Left renal pelvis (tissue), 4 donors: ENCODE data around the gene TYROBP. TPM values are rescaled to one million over a fixed set of nuclear protein-coding genes. Genes with fewer than 3 reads are reported as not detected.
"Not testable (repeated sequence)": the region's sequence is repeated elsewhere in the genome, so short reads cannot be mapped to it uniquely, and the experiment has no call there.

Experiments used
- DNase-seq, 4 donors: peaks; one replicate each; pipeline ENCODE4 v3.0.0-alpha.2; 2013; ENCODE audit warnings: low read depth in 4 of 4, low spot score in 3 of 4
- polyA plus RNA-seq, 4 donors: library from polyadenylated mRNA; unstranded; fragments of 120-200 nt; gene quantifications; one replicate each; pipeline ENCODE4 v1.2.1, GENCODE V29; 2013; ENCODE audit not compliant: insufficient read length in 4 of 4

The TYROBP gene
- polyA plus RNA-seq, 4 donors = 8.1 to 26.7 (median 12.8) TPM

DNA sequence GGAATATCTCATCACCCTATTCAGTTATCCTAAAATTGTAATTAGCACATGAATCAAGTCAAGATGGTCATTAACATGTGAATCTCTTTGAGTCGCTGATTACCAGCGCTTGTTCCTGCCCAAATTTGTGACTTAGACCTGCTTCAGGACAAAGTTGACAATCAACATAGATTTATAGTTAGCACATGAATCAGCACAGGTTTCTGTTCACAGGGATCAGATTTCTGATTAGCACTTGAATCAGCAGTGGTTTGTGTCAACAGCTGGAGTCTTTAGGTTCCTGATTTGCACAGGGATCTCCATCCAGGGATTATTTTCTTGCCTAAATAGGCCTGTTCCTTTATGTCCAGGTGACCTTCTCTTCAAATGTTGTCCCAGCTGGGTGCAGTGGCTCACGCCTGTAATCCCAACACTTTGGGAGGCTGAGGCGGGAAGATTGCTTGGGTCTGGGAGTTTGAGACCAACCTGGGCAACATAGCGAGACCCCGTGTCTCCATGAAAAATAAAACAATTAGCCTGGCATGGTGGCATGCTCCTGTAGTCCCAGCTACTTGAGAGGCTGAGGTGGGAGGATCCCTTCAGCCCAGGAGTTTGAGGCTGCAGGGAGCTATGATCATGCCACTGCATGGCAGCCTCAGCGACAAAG lies 24.3 kb upstream of the TYROBP start:
- no peak for DNase-seq

DNA sequence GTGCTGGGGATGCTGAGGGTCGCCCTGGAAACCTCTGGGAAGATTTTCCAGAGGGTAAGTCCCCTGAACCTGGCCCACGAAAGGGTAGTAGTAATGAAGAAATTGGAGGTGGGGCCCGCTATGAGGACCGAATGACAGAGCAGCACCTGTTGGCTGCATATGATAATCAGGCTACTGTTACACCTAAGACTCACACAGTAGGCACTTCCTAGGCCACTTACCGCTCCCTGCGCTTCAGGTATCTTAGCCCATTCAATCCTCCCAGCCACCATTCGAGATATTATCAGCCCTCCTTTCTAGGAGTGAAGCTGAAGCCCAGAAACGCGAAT lies 23.7 kb upstream of the TYROBP start:
- no peak for DNase-seq

DNA sequence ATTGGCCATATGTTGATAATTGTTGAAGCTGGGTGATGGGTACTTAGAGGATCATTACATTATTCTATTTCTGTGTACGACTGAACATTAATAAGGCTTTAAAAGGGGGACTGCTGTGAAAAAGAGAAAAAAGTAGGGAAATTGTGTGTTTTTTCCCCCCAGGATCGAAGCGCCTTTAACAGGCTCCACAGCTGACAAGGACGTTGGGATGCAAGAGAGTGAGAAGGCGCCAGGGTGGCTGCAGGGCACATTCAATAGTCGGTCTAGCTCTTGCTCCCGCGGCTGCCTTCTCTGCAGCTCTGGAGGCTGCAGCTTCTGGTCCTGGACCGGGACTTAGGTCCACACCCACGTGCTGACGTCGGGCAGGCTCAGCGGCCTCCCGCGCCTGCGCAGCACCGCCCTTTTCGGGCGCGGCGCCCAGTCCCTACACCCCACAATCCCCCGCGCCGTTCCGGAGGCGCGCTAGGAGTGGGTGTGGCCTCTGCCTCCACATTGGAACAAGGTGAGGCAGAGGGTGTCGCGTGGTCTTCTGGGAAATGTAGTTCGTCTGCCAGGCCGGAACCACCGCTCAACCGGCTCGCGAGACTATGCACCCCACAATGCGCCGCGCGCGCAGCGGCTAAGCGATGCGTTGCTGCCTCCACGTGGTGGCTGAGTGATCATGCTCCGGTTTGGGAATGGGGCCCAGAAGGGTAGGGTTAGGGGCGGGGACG lies 23.2 kb upstream of the TYROBP start:
- DNase-seq = peak; percentile 98 to 99 (median 98)

DNA sequence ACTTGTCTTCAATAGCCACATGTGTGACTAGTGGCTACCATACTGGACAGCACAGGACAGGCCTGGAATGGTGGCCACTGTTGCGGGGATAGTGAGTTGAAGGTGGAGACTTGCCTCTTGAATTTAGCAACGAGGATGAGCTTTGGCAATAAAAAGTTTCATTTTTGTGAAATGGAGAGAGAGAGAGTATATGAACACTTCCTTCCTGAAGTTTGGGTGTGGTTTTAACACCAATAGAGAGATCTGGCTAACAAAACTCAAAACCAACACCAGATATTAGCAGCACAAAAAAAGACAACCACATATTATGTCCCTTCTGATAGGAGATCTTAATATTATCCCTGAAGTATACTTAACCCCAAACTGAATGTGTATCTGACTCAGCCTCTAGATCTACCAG lies 21.8 kb upstream of the TYROBP start:
- no peak for DNase-seq

DNA sequence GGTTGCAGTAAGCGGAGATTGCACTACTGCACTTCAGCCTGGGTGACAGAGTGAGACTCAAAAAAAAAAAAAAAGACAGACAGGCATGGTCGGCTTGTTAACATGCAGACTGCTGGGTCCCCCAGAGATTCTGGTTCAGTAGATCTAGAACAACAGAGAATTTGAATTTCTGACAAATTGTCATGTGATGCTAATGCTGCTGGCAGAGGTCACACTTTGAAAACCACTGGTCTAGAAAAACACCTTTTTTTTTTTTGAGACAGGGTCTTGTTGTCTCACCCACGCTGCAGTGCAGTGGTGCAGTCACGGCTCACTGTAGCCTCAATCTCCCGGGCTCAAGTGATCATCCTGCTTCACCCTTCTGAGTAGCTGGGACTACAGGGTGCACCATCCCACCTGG lies 20.4 kb upstream of the TYROBP start:
- no peak for DNase-seq

DNA sequence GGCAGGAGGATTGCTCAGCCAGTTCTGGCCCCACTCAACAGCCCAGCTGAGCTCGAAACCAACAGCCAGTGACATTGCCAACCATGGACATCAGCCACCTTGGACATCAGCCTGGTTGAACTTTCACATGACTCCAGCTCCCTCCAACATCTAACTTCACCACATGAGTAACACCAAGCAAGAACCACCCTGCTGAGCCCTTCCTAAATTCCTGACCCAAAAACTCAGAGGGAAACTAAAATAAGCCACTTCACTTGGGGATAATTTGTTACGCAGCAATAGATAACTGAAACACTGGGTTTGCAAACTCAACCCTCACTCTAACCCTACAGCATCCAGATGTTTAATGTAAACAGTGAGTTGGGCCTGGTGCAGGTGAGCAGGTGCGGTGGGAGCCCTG lies 17.4 kb upstream of the TYROBP start:
- no peak for DNase-seq

DNA sequence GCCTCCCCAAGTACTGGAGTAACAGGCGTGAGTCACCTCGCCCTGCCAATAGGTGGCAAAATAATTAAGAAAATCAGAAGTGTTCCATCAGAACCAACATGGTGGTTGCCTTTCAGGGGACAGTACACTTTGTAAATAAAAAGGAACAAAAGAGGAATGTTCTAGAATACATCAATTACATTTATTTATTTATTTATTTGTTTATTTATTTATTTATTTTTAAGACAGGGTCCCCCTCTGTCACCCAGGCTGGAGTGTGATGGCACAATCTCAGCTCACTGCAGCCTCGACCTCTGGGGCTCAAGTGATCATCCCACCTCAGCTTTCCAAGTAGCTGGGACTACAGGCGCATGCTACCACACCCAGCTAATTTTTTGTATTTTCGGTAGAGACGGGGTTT lies 12.9 kb upstream of the TYROBP start:
- DNase-seq = no peak

DNA sequence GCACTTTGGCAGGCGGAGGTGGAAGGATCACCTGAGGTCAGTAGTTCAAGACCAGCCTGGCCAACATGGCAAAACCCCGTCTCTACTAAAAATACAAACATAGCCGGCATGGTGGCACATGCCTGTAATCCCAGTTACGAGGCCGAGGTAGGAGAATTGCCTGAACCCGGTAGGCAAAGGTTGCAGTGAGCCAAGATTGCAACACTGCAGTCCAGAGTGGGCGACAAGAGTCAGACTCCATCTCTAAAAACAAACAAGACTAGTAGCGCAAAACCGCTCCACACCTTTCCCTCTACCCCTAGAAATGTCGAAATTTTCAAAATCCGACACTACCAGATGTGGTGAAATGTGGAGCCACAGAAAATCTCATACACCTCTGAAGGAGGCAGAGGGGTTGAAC lies 11.2 kb upstream of the TYROBP start:
- DNase-seq = no peak

DNA sequence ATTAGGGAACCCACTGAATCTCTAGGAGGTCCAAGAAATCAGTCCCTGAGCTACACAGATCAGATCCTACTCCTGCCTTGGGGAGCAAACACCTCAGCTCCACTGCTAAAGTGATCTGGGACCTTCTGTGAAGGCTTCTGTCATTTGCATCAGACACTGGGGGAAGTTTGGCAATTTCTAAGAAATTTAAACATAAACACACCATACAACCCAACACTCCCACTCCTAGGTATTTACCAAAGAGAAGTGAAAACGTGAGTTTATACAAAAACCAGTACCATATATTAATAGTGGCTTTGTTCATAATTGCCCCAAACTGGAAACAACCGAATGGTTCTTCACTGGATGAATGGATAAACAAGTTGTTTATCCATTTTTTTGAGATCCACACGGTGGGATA lies 7.3 kb upstream of the TYROBP start:
- no peak for DNase-seq

DNA sequence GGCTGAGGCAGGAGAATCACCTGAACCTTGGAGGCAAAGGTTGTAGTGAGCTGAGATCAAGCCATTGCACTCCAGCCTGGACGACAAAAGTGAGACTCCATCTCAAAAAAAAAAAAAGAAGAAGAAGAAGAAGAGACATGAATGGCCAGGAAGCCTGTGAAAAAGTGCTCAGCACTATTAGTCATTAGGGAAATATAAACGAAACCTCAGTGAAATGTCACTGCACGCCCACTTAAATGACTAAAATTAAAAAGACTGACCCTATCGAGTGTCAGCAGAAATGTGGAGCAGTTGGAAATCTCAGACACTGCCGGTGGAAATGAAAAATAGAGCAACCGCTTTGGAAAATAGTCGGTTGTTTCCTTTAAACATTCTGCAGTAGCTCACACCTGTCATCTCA lies 5.5 kb upstream of the TYROBP start:
- DNase-seq = no peak

DNA sequence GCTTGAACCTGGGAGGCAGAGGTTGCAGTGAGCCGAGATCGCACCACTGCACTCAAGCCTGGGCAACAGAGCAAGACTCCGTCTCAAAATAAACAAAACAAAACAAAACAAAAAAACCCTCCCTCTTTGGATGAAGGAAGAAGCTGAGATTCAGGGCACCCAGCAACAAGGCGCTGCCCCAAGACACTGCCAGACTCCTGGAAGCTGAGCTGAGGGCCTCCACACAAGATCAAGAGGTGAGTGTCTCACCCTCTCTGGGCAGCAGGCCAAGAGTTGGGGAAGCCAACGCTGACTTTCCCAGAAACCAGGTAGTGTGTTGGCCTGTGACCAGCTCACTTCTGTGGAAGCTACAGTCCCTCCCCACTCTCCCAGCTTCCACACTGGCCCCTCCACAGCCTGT lies 3.7 kb upstream of the TYROBP start:
- DNase-seq = no peak

DNA sequence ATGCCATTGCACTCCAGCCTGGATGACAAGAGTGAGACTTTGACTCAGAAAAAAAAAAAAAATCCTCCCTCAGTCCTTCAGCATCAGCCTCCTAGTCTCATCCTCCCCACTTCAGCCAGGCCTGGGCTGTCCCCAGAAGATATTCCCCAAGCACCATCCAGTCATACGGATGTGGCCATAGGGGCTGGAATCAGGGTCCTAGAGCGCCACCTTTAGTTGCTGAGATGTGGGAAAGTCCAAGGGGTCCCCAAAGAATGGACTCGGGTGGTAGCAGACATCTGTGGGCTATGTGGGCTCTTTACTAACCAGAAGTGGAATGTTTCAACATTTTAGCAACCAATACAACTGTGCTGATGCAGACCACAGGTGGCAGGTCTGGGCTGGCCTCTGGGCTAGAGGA lies 3.1 kb upstream of the TYROBP start:
- DNase-seq = no peak

DNA sequence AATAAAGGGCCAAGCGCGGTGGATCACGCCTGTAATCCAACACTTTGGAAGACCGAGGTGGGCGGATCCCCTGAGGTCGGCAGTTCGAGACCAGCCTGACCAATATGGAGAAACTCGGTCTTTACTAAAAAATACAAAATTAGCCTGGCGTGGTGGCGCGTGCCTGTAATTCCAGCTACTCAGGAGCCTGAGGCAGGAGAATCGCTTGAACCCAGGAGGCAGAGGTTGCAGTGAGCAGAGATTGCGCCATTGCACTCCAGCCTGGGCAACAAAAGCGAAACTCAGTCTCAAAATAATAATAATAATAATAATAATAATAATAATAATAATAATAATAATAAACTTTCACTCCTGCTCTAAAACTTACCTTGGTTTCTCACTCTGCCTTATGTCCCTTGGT lies 2.3 kb upstream of the TYROBP start:
- DNase-seq = not testable (repeated sequence)

DNA sequence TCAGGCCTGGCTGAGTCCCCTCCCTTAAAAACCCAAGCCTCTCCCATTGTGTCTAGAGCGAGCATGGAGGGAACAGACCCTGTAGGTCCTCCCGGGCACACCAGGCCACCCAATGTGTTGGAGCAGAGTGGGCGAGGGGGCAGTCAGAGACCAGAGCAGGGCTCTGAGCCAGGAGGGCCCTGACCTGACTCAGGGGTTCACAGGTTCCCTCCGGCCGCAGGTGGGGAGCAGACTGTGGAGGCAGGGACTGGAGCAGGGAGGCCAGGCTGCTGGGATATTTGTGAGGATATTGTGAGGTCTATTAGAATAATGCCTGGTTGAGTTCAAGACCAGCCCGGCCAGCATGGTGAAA lies 1.6 kb upstream of the TYROBP start:
- DNase-seq = no peak

DNA sequence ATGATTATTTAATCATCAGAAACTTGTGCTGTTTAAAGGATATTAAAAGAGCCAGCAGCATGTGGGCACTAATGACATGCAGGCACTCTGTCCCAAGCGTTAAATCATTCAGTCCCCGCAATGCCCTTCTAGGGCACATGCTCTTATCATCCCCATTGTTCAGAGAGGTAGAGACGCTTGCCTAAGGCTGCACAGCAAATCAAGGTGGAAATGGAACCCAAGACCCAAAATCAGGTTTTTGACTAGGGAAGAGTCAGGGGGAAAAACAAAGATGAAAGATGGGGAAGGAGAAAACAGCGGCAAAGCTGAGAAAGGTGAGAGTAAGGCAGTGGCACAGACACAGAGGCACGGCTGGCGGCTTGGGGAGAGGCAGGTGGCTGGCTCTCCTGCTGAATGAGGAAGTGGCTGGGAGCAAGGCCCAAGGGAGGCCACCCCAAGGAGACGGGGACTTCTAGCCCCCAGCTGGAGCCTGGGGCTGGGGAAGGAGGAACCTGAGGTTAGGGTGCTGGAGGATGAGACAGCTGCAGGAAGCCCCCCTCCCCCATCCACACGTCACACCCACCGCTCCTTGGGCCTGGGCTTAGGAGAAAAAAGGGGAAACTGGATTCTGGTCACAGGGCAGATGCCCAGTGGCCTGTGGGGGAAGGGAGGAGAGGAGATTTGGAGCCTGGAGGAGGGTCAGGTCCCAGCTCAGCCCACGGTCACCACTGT lies 1.0 kb upstream of the TYROBP start:
- no peak for DNase-seq

DNA sequence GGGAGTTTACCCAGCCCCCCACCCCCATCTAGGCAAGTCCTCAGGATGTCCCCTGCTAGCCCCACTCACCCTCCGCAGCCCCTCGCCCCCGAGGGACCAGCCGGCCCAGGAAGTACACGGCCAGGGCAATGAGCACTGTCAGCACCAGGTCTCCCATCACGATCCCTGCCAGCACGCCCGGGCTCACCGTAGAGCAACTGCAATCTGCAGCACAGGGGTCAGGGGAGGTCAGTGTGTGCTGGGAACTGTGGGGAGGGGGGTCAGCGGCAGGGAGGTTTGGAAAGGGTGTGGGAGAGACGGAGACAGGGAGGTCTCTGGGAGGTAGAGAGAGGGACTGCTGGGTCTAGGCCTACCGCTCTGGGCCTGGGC lies 734 bp downstream of the TYROBP start:
- no peak for DNase-seq

DNA sequence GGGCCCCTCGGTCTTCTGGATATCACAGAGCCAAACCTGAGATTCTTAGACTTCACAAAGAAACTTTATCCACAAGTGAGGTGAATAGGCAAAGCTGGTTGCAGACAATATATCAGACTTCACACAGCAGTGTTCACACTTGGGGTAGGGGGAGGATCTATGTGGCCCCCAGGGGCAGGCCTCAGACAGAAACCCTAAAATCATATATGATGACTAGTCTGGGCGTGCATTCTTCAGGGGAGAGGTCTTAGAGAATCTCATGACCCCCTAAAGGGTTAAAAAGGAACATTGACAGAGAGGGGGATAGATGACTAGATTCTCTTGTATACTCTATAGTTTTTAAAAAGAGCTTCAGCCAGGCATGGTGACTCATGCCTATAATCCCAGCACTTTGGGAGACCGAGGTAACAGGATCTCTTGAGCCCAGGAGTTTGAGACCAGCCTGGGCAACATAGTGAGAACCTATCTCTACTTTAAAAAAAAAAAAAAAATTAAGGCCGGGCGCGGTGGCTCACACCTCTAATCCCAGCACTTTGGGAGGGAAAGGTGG lies 2.8 kb downstream of the TYROBP start:
- no peak for DNase-seq

DNA sequence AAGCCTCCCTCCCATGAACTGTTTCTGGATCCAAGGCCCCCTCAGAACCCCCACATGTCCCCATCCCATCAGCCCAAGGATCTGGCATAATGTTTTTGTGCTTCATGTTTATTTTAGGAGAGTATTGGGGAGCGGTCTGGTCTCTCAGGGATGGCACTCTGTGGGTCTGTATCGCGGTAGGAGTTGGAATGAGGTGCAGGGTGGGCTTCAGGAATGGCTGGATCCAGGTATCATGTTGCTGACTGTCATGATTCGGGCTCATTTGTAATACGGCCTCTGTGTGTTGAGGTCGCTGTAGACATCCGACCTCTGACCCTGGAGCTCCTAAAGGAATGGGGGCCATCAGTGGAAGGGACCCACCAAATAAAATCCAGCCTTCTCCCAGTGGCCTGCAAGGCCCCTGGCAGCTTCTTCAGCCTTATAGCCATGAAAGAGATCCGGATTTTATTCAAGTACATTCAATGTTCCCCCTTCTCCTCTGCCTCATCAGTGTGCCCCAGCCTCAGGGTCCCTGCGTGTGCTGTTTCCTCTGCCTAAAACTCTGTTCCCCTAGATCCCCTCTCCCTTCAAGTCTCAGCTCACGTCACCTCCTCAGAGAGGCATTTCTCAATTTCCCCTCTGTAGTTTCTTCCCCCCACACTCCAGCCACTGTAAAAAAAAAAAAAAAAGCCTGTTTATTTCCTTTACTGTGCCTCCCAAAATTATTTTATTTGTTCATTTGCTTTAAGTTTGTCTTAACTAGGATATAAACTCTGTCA lies 3.6 kb downstream of the TYROBP start:
- DNase-seq = no peak

DNA sequence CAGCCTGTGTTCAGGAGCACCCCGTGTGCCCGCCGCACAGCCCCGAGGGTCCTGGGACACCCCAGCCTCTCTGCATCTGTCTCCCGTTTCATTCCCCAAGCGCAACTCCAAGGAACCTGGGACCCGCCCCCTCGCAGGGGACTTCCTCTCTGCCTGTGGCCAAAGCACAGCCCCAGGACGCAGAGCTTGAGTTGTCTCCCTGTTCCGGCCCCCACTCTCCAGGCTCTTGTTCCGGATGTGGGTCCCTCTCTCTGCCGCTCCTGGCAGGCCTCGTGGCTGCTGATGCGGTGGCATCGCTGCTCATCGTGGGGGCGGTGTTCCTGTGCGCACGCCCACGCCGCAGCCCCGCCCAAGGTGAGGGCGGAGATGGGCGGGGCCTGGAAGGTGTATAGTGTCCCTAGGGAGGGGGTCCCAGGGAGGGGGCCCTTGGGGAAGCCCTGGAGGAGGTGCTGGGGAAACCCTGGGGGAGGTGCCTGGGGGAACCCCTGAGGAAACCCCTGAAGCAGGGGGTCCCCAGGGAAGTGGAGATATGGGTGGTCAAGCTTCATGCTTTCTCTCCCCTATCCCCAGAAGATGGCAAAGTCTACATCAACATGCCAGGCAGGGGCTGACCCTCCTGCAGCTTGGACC lies 4.4 kb downstream of the TYROBP start:
- no peak for DNase-seq

DNA sequence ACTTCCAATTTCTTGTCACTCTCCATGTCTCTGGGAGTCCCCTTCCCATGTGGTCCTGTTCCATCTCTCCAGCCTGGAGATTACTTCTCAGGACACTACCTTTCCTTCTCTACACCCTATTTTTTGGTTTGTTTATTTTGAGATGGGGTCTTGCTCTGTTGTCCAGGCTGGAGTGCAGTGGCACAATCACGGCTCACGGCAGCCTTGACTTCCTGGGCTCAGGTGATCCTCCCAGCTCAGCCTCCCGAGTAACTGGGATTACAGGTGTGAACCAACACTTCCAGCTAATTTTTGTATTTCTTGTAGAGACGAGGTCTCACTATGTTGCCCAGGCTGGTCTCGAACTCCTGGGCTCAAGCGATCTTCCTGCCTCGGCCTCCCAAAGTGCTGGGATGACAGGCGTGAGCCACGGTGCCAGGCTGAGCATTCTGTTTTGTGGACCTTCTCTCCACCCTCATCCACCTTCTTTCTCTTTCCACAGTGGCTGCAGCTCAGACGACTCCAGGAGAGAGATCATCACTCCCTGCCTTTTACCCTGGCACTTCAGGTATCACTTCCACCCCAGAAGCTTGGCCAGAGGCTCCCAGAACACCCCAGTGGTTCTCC lies 5.1 kb downstream of the TYROBP start:
- no peak for DNase-seq
